Thymus (tissue), 11 donors: ENCODE data around the gene ACADS. TPM values are rescaled to one million over a fixed set of nuclear protein-coding genes. Genes with fewer than 3 reads are reported as not detected.

Source experiments
- DNase-seq, 9 donors: peaks; one replicate each; pipeline ENCODE4 v3.0.0-alpha.2; 2013; ENCODE audit warnings: low spot score in 9 of 9, low read depth in 6 of 9, missing footprints in 1 of 9
- H3K27ac ChIP-seq, 2 donors: one replicate each; pipeline ENCODE4 v1.5.1; 2013; ENCODE audit warnings: control low read depth in 1 of 2, low read depth in 1 of 2, low read length in 1 of 2, mild to moderate bottlenecking in 1 of 2, moderate library complexity in 1 of 2
- H3K27me3 ChIP-seq, 2 donors: one replicate each; pipeline ENCODE4 v1.5.1; 2013; ENCODE audit warnings: low read length in 1 of 2; ENCODE audit not compliant: control insufficient read depth in 2 of 2, insufficient read depth in 1 of 2
- H3K36me3 ChIP-seq, 2 donors: one replicate each; pipeline ENCODE4 v1.5.1; 2013; ENCODE audit warnings: low read length in 1 of 2, mild to moderate bottlenecking in 1 of 2, moderate library complexity in 1 of 2; ENCODE audit not compliant: control insufficient read depth in 2 of 2, insufficient read depth in 2 of 2
- H3K4me1 ChIP-seq, 2 donors: one replicate each; pipeline ENCODE4 v1.5.1; 2013; ENCODE audit warnings: low read length in 2 of 2; ENCODE audit not compliant: control insufficient read depth in 2 of 2, insufficient read depth in 2 of 2
- H3K4me3 ChIP-seq, 2 donors: one replicate each; pipeline ENCODE4 v1.5.1; 2013; ENCODE audit warnings: low read length in 2 of 2, control low read depth in 1 of 2, mild to moderate bottlenecking in 1 of 2
- H3K9me3 ChIP-seq, 2 donors: one replicate each; pipeline ENCODE4 v1.5.1; 2013; ENCODE audit warnings: low read length in 1 of 2, mild to moderate bottlenecking in 1 of 2; ENCODE audit not compliant: control insufficient read depth in 2 of 2, insufficient read depth in 1 of 2
- WGBS: extraction: QIAGEN DNeasy Blood & Tissue Kit; methylation state at CpG from one replicate; pipeline ENCODE4 v1.1.7; 2013; 5-methylcytosine and 5-hydroxymethylcytosine counted together
- polyA plus RNA-seq: library from polyadenylated mRNA; stranded (reverse); fragments of 200-250 nt; gene quantifications from one replicate; pipeline ENCODE4 v1.2.3, GENCODE V29; 2013
- total RNA-seq: library from RNA; stranded (reverse); fragments of 120-200 nt; gene quantifications from one replicate; pipeline ENCODE4 v1.2.4, GENCODE V29; 2013
- donor health status: healthy.

The ACADS gene
- total and polyA plus RNA-seq, 2 donors = 16.0 to 29.3 TPM

- WGBS = 53% methylated on average over 11 of the region's 11 CpGs
- no peaks in the 10 kb centered on the region for H3K27me3 ChIP-seq
- H3K27ac ChIP-seq = no peak overlapping the region
- DNase-seq = no peak
- H3K9me3 ChIP-seq = no peaks in the 10 kb centered on the region
- H3K4me3 ChIP-seq = no peak overlapping the region
- peaks cover 0 to under 1% of the 10 kb centered on the region in 2 donors for H3K4me1 ChIP-seq
- peaks cover 68 to 86% of the 10 kb centered on the region in 2 donors for H3K36me3 ChIP-seq
Observed at GRCh38 chr12:120719496-120720233, 6.0 kb upstream of the ACADS start.

GRCh38 chr12:120720234-120720986 lies 5.2 kb upstream of the ACADS start:
- Histone ChIP-seq H3K4me1 (peaks cover 5 to 8% of the 10 kb centered on the region in 2 donors), H3K27ac (no peak overlapping the region), H3K27me3 (no peaks in the 10 kb centered on the region), H3K36me3 (peaks cover 65 to 81% of the 10 kb centered on the region in 2 donors), H3K9me3 (no peaks in the 10 kb centered on the region), H3K4me3 (no peak overlapping the region)
- 74% methylated on average over 7 of the region's 7 CpGs for WGBS
- no peak for DNase-seq

DNA sequence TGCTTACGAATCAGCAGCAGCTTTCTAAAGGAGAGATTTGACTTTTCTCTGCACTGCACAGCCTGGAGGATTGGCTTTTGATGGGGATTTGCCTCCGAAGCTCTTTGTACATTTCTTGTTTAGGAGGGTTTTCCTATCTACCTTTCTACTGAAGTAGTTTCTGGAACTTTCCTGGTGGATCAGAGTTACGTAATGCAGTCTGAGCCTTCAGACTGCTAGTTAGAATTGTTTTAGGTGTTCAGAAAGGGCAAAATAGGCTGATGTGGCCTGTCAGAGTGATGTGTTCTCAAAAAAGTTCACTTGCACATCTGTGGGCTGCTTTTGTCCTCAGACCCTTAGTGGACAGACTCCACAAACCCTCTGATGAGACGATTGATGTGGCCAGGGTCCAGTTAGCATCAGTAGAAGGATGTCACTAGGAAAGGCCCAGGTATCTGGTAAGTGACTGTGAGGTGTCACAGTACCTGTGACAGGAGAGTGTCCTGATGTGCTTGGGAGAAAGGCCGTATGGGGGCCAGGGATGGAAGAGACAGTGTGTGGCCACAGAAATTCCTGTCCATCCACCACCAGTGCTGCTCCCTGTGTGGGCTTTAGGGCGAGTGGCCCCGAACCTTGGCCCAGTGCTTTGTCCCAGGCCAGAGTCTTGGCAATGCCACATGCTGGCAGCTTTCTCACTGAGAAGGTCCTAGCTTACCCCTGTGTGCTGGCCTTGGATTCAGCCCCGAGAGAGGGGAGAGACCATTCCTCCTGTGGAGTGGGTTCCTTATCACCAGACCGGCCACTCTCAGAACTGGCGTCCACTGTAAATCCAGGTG lies 4.4 kb upstream of the ACADS start:
- DNase-seq = no peak
- Histone ChIP-seq H3K27me3 (no peaks in the 10 kb centered on the region), H3K9me3 (no peaks in the 10 kb centered on the region), H3K27ac (no peak overlapping the region), H3K36me3 (peaks cover 60 to 75% of the 10 kb centered on the region in 2 donors), H3K4me3 (no peak overlapping the region), H3K4me1 (peaks cover 6 to 12% of the 10 kb centered on the region in 2 donors)
- WGBS = 96% methylated on average over 10 of the region's 10 CpGs

DNA sequence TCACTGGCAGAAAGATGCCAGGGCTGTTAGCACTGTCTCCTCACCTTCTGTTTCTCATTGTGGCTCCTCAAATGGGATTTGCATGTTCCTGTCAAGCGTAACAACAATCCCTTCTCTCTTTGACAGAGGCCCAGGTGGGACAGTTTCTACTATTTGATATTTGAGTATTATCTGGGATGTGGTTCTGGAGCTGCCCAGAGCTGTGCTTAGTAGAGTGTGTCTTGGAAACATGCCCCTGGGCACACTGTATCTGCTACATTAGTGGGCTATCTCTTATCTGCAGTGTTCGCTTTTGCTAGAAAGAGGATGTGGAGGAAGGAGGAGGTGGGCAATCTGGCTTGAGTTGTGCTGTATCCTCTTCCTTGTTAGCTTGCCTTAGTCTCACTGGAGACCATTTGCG lies 3.8 kb upstream of the ACADS start:
- H3K9me3 ChIP-seq = no peaks in the 10 kb centered on the region
- H3K36me3 ChIP-seq = peaks cover 53 to 68% of the 10 kb centered on the region in 2 donors
- no peak overlapping the region for H3K27ac ChIP-seq
- H3K4me1 ChIP-seq = peaks cover 6 to 18% of the 10 kb centered on the region in 2 donors
- H3K27me3 ChIP-seq = no peaks in the 10 kb centered on the region
- no peak overlapping the region for H3K4me3 ChIP-seq
- WGBS = 93% methylated on average over 3 of the region's 3 CpGs
- DNase-seq = no peak

DNA sequence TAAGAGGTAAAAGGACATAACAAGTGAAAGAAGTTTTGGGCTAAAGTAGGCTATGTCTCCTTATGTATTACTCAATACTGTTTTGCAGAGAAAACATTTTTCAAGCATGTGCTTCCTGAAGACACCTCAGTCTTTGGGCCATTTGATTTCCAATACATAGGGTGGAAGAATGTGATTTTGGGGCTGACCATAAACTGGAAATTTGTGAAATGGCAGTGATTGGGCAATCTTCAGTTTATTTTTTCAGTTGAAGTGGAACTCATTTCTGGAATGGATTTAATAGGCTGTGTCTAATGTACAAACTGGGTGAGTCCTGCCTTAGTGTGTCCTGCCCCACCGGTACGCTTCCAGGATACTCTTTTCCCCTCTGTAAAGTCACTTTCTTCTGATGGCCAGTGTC lies 2.8 kb upstream of the ACADS start:
- no peak overlapping the region for H3K27ac ChIP-seq
- peaks cover 6 to 18% of the 10 kb centered on the region in 2 donors for H3K4me1 ChIP-seq
- no peaks in the 10 kb centered on the region for H3K9me3 ChIP-seq
- H3K36me3 ChIP-seq = peaks cover 49 to 64% of the 10 kb centered on the region in 2 donors
- no peaks in the 10 kb centered on the region for H3K27me3 ChIP-seq
- no peak for DNase-seq
- no peak overlapping the region for H3K4me3 ChIP-seq
- WGBS = 96% methylated on average over 2 of the region's 2 CpGs

- Histone ChIP-seq H3K36me3 (peaks cover 40 to 49% of the 10 kb centered on the region in 2 donors), H3K27ac (no peak overlapping the region), H3K9me3 (no peaks in the 10 kb centered on the region), H3K27me3 (no peaks in the 10 kb centered on the region), H3K4me1 (peaks cover 6 to 18% of the 10 kb centered on the region in 2 donors), H3K4me3 (no peak overlapping the region)
- no peak for DNase-seq
- 91% methylated on average over 5 of the region's 5 CpGs for WGBS
Observed at GRCh38 chr12:120724720-120725119, 906 bp upstream of the ACADS start.

DNA sequence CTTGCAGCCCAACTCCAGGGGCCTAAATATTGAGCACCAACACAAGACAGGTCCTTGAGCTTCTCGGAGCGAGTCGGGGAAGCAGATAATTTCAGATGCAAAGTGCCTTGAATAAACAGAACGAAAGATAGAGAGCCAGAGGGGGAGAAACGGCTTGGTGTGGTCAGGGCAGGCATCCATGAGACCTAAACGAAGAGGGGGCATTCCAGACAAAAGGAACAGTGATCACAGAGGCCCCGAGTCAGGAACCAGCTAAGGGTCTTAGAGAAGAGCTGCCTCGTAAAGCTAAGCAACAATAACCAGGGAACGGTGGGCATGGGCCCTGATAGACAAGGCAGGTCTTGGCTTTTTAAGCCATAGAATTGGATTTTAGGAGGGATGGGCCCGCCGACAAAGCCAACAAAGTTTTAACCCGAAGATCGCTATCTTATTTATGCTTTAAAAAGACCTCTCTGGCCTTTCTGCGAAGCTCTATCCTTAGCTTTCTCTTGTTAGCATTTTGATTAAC lies 421 bp upstream of the ACADS start:
- DNase-seq = no peak
- Histone ChIP-seq H3K4me1 (peaks cover 6 to 18% of the 10 kb centered on the region in 2 donors), H3K36me3 (peaks cover 37 to 46% of the 10 kb centered on the region in 2 donors), H3K27me3 (no peaks in the 10 kb centered on the region), H3K27ac (no peak overlapping the region), H3K4me3 (peak overlapping the region; percentile 62 to 80), H3K9me3 (no peaks in the 10 kb centered on the region)
- WGBS = 49% methylated on average over 14 of the region's 14 CpGs

DNA sequence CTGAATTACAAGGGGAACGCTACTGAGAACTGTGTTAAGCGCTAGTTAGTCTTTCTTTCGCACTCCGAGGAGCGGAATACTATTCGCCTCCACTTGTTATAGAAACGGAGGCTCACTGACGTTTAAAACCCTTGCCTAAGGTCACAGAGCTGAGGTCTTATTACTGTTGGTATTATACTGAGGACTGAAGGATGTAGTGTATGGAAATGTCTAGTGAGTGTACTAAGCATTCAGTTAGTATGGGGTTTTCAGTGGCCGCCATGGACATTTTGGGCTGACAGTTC lies 826 bp downstream of the ACADS start:
- DNase-seq = no peak
- H3K4me1 ChIP-seq = peaks cover 6 to 18% of the 10 kb centered on the region in 2 donors
- H3K9me3 ChIP-seq = no peaks in the 10 kb centered on the region
- no peak overlapping the region for H3K27ac ChIP-seq
- no peaks in the 10 kb centered on the region for H3K27me3 ChIP-seq
- H3K4me3 ChIP-seq = peak overlapping the region; percentile 62 to 80
- WGBS = 98% methylated on average over 9 of the region's 9 CpGs
- H3K36me3 ChIP-seq = peaks cover 29 to 38% of the 10 kb centered on the region in 2 donors
